Sigmoid colon (tissue), 3 donors: ENCODE results near the gene RAP1A.

Source experiments
- CTCF ChIP-seq, 4 experiments: fragments of 450-650 bp in 3 of 4; fragments of 200-600 bp in 1 of 4; IDR thresholded peaks; one replicate each; pipeline ENCODE4 v1.5.1; 2016 to 2019; ENCODE audit warnings: antibody characterized with exemption in 4 of 4, mild to moderate bottlenecking in 3 of 4, moderate library complexity in 2 of 4
- POLR2A ChIP-seq, 2 donors: fragments of 450-650 bp; IDR thresholded peaks; one replicate each; pipeline ENCODE4 v1.6.1; 2016; ENCODE audit warnings: antibody characterized with exemption in 2 of 2, mild to moderate bottlenecking in 2 of 2, moderate library complexity in 2 of 2

DNA sequence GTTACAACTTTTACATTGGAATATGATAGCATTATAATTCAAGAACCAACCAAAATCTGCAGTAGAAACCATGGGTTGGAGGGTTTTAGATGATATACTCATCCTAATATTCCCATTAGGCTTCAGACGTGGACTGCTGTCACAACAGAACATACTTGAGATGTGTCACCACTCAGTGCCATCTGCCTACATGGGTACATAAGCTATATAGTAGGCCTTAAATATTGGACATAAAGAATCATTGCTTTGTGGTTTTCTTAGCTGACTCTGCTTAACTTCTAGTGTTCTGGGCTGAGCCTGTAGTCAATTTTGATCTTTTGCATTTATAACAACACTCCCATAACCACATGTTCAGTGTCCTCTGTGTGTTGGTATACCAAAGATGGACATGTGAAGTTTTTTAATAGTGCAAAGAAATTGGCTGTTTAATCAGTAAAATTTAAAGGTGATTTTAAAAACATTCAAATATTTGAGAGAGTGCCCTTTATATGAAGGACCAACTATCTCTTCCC is 14.2 kb downstream of the RAP1A start:
- TF ChIP-seq POLR2A (IDR thresholded peaks at IDR 0.05) (no peak), CTCF (IDR thresholded peaks at IDR 0.05) (no peak)
